OCI-LY3 (cell line): ENCODE data around the gene URI1.

Source experiments
- CTCF ChIP-seq: fragments of 200-600, 300-600 bp; sonication (generic); IDR thresholded peaks from 2 replicates; pipeline ENCODE4 v1.5.1; 2014; ENCODE audit warnings: antibody characterized with exemption, low read length, low read depth
- EZH2phosphoT487 ChIP-seq: fragments of 200-600 bp; shearing (Covaris generic); IDR thresholded peaks from 2 replicates; pipeline ENCODE4 v1.6.1; 2018; ENCODE audit warnings: antibody characterized with exemption, mixed run types, low read depth

DNA sequence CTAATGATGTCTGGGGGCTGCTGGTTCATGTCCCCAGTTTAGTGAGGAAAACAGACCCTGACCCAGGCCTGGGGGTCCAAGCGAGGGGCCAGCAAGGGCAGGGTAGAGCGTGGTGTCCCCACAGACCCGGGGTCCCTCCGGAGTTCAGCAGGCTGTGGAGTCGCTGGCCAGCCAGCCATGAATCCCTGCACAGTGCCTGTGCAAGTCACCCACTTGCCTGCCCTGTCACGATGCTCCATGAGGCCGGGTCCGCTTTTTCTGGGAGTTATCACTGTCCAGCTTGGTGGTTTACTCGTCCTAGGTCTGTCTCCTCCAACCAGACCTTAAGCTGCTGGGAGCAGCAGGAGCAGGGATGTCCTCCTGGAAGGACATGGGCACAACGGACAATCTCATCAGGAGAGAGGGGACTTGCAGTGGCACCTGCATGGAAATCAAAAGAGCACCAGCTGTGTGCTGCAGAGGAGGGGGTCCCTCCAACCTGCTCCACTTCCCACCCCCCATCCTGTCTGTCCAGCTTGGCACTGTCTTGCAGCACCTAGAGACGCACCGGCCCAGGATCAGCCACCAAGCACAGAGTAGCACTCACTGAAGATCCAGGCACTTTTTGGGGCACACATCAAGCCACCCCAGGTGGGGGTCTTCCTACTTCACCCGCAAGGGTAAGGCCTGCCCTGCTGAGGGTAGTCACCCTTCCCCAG is 121.8 kb downstream of the URI1 start:
- TF ChIP-seq CTCF (no peak), EZH2phosphoT487 (no peak)
